AG10803 (cell line): ENCODE data around the gene HOOK2.
A peak's percentile ranks its signal among the peaks of the same experiment; 100 is the strongest.

Source experiments
- DNase-seq: peaks from one replicate; pipeline ENCODE4 v3.0.0; 2010; ENCODE audit warnings: low read depth
- H3K4me3 ChIP-seq: 2 replicates; pipeline ENCODE4 v1.5.1; 2011; ENCODE audit warnings: mild to moderate bottlenecking, low read length, control low read depth
- TF ChIP-seq, protein P1 (sequence below): conservative IDR thresholded peaks from 2 replicates; pipeline ENCODE4 v1.5.1; 2011; ENCODE audit warnings: mild to moderate bottlenecking, low read length, control low read depth, inconsistent platforms

HOOK2 gene

DNA sequence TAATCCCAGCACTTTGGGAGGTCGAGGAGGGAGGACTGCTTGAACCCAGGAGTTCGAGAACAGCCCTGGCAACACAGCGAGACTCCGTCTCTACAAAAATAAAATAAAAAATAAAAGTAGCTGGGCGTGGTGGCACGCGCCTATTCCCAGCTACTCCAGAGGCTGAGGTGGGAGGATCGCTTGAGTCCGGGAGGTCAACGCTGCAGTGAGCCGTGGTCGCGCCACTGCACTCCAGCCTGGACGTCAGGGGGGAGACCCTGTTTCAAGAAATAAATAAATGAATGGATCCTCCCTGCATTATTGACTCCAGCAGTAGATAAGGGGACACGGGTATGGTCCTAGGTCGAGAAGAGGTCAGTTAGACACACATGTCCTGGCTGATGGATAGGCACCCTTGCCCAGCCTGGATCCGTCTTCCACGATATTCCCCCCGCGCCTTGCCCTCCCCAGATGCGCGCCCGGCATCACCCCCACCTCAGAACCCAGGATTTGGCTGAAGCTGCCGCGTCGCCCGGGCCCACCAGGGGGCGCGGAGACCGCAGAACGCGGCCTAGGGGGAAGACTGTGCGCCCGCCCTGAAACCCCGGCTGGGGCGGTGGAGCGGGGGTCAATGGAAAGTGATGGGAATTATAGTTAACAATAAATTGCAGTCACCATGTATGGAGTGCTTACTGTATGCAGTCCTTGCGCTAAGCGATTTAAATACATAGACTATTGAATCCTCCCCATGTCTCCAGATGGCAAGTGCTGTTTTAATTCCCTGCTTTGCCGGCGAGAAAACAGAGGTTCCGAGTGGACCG is 2.1 kb upstream of the HOOK2 start:
- DNase-seq: peak; percentile 66
- TF ChIP-seq, protein P1, sequence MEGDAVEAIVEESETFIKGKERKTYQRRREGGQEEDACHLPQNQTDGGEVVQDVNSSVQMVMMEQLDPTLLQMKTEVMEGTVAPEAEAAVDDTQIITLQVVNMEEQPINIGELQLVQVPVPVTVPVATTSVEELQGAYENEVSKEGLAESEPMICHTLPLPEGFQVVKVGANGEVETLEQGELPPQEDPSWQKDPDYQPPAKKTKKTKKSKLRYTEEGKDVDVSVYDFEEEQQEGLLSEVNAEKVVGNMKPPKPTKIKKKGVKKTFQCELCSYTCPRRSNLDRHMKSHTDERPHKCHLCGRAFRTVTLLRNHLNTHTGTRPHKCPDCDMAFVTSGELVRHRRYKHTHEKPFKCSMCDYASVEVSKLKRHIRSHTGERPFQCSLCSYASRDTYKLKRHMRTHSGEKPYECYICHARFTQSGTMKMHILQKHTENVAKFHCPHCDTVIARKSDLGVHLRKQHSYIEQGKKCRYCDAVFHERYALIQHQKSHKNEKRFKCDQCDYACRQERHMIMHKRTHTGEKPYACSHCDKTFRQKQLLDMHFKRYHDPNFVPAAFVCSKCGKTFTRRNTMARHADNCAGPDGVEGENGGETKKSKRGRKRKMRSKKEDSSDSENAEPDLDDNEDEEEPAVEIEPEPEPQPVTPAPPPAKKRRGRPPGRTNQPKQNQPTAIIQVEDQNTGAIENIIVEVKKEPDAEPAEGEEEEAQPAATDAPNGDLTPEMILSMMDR: peak; percentile 78
- peak overlapping the region; percentile 80 for H3K4me3 ChIP-seq

GRCh38 chr19:12773571-12773970 is 1.8 kb downstream of the HOOK2 start:
- TF ChIP-seq, protein P1: peak; percentile 52
- DNase-seq: peak; percentile 71
- H3K4me3 ChIP-seq: no peak overlapping the region

GRCh38 chr19:12772323-12772722 is 3.0 kb downstream of the HOOK2 start:
- no peak for DNase-seq
- TF ChIP-seq, protein P1: no peak
- no peak overlapping the region for H3K4me3 ChIP-seq

DNA sequence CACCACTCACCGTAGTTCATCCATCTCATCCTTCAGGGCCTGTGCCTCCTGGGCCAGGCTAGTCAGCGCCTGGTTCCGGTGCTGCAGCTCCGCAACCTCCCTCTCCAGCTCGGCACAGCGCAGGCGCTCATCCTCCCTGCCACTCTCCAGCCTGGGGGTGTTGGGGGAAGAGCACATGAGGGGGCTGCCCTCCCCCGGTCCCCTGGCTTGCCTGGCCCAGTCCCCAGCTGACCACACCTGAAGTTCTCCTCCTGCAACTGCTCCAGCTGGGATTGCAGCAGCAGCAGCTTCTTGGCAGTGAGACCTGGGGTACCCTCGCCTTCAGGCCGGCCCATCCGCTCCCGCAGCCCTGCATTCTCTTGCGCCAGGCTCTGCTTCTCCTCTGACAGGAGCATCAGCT is 4.4 kb downstream of the HOOK2 start:
- H3K4me3 ChIP-seq: no peak overlapping the region
- no peak for DNase-seq
- TF ChIP-seq, protein P1: no peak

GRCh38 chr19:12769689-12770088 is 5.7 kb downstream of the HOOK2 start:
- DNase-seq: no peak
- TF ChIP-seq, protein P1: no peak
- no peak overlapping the region for H3K4me3 ChIP-seq

DNA sequence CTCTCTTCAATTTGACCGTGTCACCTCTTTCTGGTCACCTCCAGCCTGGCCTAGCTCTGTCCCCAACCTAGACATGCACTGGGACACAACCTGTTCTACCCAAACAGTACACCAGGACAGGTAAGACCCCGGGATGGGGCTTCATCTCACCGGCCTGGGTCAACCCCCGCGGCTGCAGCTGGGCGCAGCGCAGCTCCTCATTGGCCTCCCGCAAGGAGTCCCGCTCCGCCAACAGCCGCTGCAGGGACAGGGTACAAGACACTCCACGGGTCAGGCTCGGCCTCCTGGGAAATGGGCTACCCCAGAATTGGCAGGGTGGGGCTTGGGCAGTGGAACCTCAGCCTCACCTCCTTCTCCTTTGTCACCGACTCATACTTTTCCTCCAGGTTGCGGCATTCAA is 7.7 kb downstream of the HOOK2 start:
- TF ChIP-seq, protein P1: no peak
- DNase-seq: no peak
- no peak overlapping the region for H3K4me3 ChIP-seq

DNA sequence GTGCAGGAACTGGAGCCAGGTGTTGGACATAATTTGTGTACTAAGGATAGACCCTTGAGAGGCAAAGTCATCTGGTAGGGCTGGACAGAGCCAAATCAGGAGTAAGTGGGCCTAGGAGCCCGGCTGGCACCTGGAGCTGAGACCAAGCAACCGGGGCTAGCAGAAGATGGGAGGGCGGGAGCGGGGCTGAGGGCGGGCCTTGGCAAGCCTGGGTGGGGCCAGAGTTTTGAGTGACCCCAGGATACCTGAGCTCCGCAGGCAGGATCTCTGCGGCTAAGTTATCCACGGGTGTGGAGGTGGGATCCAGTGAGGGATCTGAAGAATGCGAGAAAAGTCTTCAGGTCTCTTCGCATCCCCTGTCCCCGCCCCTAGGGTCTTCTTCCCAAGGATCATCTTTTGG is 8.2 kb downstream of the HOOK2 start:
- TF ChIP-seq, protein P1: no peak
- DNase-seq: no peak
- H3K4me3 ChIP-seq: no peak overlapping the region
